K562 (cell line): ENCODE data around the gene EEF1A1. TPM values are rescaled to one million over a fixed set of nuclear protein-coding genes. Genes with fewer than 3 reads are reported as not detected.

Experiments
- DNMT1 ChIP-seq: fragments of 450-650 bp; IDR thresholded peaks from 2 replicates; pipeline ENCODE4 v1.6.1; 2016; ENCODE audit warnings: antibody characterized with exemption, mild to moderate bottlenecking
- FOXK2 ChIP-seq, 2 experiments: fragments of 450-650 bp; IDR thresholded peaks in 1 of 2; conservative IDR thresholded peaks in 1 of 2; 2 replicates each; pipeline ENCODE4 v1.6.1; 2016; ENCODE audit warnings: low read depth in 2 of 2, mild to moderate bottlenecking in 1 of 2
- GABPB1 ChIP-seq: sonication (generic); formaldehyde crosslinking; IDR thresholded peaks from 2 replicates; pipeline ENCODE4 v1.8.0; 2022; ENCODE audit warnings: mild to moderate bottlenecking, missing genetic modification reagents
- HNRNPK ChIP-seq: fragments of 200-400 bp; formaldehyde crosslinking; IDR thresholded peaks from one replicate; pipeline ENCODE4 v1.6.1; 2018; ENCODE audit warnings: mild to moderate bottlenecking, low read depth, low read length; ENCODE audit not compliant: poor library complexity, severe bottlenecking
- MAFF ChIP-seq: IDR thresholded peaks from 2 replicates; pipeline ENCODE4 v1.6.1; 2012; ENCODE audit warnings: low read length, improper control_type of control experiment
- MTA1 ChIP-seq: fragments of 450-650 bp; IDR thresholded peaks from 2 replicates; pipeline ENCODE4 v1.6.1; 2017; ENCODE audit warnings: borderline replicate concordance
- PYGO2 ChIP-seq: fragments of 450-650 bp; IDR thresholded peaks from 2 replicates; pipeline ENCODE4 v1.6.1; 2016; ENCODE audit warnings: mild to moderate bottlenecking, missing genetic modification characterization, moderate library complexity, missing compliant biosample characterization
- SETDB1 ChIP-seq: IDR thresholded peaks from one replicate; pipeline ENCODE4 v1.6.1; 2012; ENCODE audit warnings: low read length, control low read depth, inconsistent platforms
- SMAD3 ChIP-seq: fragments of 450-650 bp; formaldehyde crosslinking; conservative IDR thresholded peaks from 2 replicates; pipeline ENCODE4 v1.4.0; 2020; ENCODE audit warnings: mild to moderate bottlenecking
- TFAM ChIP-seq: fragments of 250-450 bp; sonication (Bioruptor Pico); conservative IDR thresholded peaks from 2 replicates; pipeline ENCODE4 v1.5.0; 2021; ENCODE audit warnings: mild to moderate bottlenecking, moderate library complexity
- ZNF324 ChIP-seq: fragments of 250-450 bp; sonication (Bioruptor Pico); IDR thresholded peaks from 2 replicates; pipeline ENCODE4 v1.4.0; 2020; ENCODE audit warnings: mild to moderate bottlenecking
- ZNF408 ChIP-seq: fragments of 250-450 bp; sonication (Bioruptor Pico); IDR thresholded peaks from 2 replicates; pipeline ENCODE4 v1.4.0; 2020; ENCODE audit warnings: low read depth, mild to moderate bottlenecking, moderate library complexity
- ZNF41 ChIP-seq: fragments of 250-450 bp; sonication (Bioruptor Pico); conservative IDR thresholded peaks from 2 replicates; pipeline ENCODE4 v1.4.0; 2020; ENCODE audit warnings: mild to moderate bottlenecking
- ZSCAN29 ChIP-seq: fragments of 450-650 bp; IDR thresholded peaks from 2 replicates; pipeline ENCODE4 v1.6.1; 2017
- polyA plus RNA-seq, 8 experiments: library from polyadenylated mRNA; depleted of rRNA in 4 of 8; stranded (reverse) in 5 of 8; unstranded in 3 of 8; fragments of >200 nt; fragmentation: Nextera tagmentation in 2 of 8; fragmentation: Illumina TruSeq in 1 of 8; extraction: Ambion mirVana in 2 of 8; extraction: Trizol in 1 of 8; gene quantifications; 2 replicates each; pipeline versions ENCODE4 v1.2.1 to v1.2.3, GENCODE V29; 2011 to 2014; ENCODE audit warnings: inconsistent platforms in 1 of 8, missing spikeins in 1 of 8
- total RNA-seq, 7 experiments: library from RNA; depleted of rRNA in 6 of 7; stranded (reverse); fragments of >200 nt in 6 of 7; fragmentation: Illumina TruSeq in 2 of 7; extraction: Trizol in 2 of 7; gene quantifications; 2 replicates each; pipeline versions ENCODE4 v1.2.1 to v1.2.3, GENCODE V29; 2011 to 2021; ENCODE audit warnings: low replicate concordance in 1 of 7
- TF ChIP-seq, protein P1 (sequence below): fragments of 450-650 bp; formaldehyde crosslinking; IDR thresholded peaks from 2 replicates; pipeline ENCODE4 v1.4.0; 2020; ENCODE audit warnings: mild to moderate bottlenecking
- TF ChIP-seq, protein P2 (sequence below), 3 experiments: fragments of 200-800 bp in 1 of 3; fragments of 250-450 bp in 1 of 3; fragments of 450-650 bp in 1 of 3; sonication (Bioruptor Pico) in 1 of 3; sonication (Bioruptor generic) in 1 of 3; formaldehyde crosslinking in 1 of 3; IDR thresholded peaks; 2 replicates each; pipeline versions ENCODE4 v1.6.1 to v1.8.0; 2016 to 2022; ENCODE audit warnings: mild to moderate bottlenecking in 2 of 3, missing genetic modification characterization in 2 of 3, missing compliant biosample characterization in 1 of 3, moderate library complexity in 1 of 3
- TF ChIP-seq, protein P3 (sequence below): sonication (generic); formaldehyde crosslinking; IDR thresholded peaks from 2 replicates; pipeline ENCODE4 v1.8.0; 2022; ENCODE audit warnings: missing genetic modification reagents, mild to moderate bottlenecking, moderate library complexity, borderline replicate concordance
- TF ChIP-seq, protein P4 (sequence below): sonication (generic); formaldehyde crosslinking; IDR thresholded peaks from 2 replicates; pipeline ENCODE4 v1.8.1; 2023; ENCODE audit warnings: mild to moderate bottlenecking, missing genetic modification reagents, moderate library complexity
- TF ChIP-seq, protein P5 (sequence below): sonication (generic); formaldehyde crosslinking; IDR thresholded peaks from 2 replicates; pipeline ENCODE4 v1.8.0; 2022; ENCODE audit warnings: mild to moderate bottlenecking, missing genetic modification reagents

The EEF1A1 gene
- total and polyA plus RNA-seq, 9 of the 15 experiments (the other 6 are each of a cell fraction or from before 2014, with no cell fraction given) = 6,453 to 17,323 (median 11,082) TPM

DNA sequence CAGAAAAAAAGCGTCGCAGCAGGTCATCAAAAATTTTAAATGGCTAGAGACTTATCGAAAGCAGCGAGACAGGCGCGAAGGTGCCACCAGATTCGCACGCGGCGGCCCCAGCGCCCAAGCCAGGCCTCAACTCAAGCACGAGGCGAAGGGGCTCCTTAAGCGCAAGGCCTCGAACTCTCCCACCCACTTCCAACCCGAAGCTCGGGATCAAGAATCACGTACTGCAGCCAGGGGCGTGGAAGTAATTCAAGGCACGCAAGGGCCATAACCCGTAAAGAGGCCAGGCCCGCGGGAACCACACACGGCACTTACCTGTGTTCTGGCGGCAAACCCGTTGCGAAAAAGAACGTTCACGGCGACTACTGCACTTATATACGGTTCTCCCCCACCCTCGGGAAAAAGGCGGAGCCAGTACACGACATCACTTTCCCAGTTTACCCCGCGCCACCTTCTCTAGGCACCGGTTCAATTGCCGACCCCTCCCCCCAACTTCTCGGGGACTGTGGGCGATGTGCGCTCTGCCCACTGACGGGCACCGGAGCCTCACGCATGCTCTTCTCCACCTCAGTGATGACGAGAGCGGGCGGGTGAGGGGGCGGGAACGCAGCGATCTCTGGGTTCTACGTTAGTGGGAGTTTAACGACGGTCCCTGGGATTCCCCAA, at the start of gene EEF1A1 (continued):
- TF ChIP-seq, protein P1, sequence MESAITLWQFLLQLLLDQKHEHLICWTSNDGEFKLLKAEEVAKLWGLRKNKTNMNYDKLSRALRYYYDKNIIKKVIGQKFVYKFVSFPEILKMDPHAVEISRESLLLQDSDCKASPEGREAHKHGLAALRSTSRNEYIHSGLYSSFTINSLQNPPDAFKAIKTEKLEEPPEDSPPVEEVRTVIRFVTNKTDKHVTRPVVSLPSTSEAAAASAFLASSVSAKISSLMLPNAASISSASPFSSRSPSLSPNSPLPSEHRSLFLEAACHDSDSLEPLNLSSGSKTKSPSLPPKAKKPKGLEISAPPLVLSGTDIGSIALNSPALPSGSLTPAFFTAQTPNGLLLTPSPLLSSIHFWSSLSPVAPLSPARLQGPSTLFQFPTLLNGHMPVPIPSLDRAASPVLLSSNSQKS (CRISPR knock-in tag) = no peak
- TF ChIP-seq, protein P2, sequence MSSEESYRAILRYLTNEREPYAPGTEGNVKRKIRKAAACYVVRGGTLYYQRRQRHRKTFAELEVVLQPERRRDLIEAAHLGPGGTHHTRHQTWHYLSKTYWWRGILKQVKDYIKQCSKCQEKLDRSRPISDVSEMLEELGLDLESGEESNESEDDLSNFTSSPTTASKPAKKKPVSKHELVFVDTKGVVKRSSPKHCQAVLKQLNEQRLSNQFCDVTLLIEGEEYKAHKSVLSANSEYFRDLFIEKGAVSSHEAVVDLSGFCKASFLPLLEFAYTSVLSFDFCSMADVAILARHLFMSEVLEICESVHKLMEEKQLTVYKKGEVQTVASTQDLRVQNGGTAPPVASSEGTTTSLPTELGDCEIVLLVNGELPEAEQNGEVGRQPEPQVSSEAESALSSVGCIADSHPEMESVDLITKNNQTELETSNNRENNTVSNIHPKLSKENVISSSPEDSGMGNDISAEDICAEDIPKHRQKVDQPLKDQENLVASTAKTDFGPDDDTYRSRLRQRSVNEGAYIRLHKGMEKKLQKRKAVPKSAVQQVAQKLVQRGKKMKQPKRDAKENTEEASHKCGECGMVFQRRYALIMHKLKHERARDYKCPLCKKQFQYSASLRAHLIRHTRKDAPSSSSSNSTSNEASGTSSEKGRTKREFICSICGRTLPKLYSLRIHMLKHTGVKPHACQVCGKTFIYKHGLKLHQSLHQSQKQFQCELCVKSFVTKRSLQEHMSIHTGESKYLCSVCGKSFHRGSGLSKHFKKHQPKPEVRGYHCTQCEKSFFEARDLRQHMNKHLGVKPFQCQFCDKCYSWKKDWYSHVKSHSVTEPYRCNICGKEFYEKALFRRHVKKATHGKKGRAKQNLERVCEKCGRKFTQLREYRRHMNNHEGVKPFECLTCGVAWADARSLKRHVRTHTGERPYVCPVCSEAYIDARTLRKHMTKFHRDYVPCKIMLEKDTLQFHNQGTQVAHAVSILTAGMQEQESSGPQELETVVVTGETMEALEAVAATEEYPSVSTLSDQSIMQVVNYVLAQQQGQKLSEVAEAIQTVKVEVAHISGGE (CRISPR knock-in tag; IDR thresholded peaks at IDR 0.05) = peak in 2 of 3 experiments; percentile 22 to 47; a peak in 1 of 6 replicates
- no peak for TF ChIP-seq ZNF408 (CRISPR knock-in tag)
- TF ChIP-seq TFAM (CRISPR knock-in tag) = no peak
- no peak for TF ChIP-seq DNMT1
- 0 out of 2 replicates have a peak, but pooled peaks have one; percentile 35 for TF ChIP-seq MTA1
- TF ChIP-seq SETDB1 = no peak
- peak; percentile 77; the same call in 1 of the 2 replicates for TF ChIP-seq ZNF41 (CRISPR knock-in tag)
- TF ChIP-seq SMAD3 = peak; percentile 77; the same call in 1 of the 2 replicates
- peak; percentile 62 for TF ChIP-seq ZSCAN29
- TF ChIP-seq, protein P3, sequence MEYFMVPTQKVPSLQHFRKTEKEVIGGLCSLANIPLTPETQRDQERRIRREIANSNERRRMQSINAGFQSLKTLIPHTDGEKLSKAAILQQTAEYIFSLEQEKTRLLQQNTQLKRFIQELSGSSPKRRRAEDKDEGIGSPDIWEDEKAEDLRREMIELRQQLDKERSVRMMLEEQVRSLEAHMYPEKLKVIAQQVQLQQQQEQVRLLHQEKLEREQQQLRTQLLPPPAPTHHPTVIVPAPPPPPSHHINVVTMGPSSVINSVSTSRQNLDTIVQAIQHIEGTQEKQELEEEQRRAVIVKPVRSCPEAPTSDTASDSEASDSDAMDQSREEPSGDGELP (CRISPR knock-in tag) = peak; percentile 72
- TF ChIP-seq, protein P4, sequence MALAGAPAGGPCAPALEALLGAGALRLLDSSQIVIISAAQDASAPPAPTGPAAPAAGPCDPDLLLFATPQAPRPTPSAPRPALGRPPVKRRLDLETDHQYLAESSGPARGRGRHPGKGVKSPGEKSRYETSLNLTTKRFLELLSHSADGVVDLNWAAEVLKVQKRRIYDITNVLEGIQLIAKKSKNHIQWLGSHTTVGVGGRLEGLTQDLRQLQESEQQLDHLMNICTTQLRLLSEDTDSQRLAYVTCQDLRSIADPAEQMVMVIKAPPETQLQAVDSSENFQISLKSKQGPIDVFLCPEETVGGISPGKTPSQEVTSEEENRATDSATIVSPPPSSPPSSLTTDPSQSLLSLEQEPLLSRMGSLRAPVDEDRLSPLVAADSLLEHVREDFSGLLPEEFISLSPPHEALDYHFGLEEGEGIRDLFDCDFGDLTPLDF = no peak
- peak; percentile 64 to 78 for TF ChIP-seq FOXK2 (conservative IDR thresholded peaks at IDR 0.05 in 1 of 2, IDR thresholded peaks at IDR 0.05 in 1 of 2; ENCODE audit: low read depth in 2 of 2)
- TF ChIP-seq HNRNPK = no peak
- no peak for TF ChIP-seq PYGO2 (tag)
- TF ChIP-seq GABPB1 = peak; percentile 37; the same call in 1 of the 2 replicates
- no peak for TF ChIP-seq ZNF324 (CRISPR knock-in tag)
- TF ChIP-seq MAFF = 0 out of 2 replicates have a peak, but pooled peaks have one; percentile 14
- TF ChIP-seq, protein P5, sequence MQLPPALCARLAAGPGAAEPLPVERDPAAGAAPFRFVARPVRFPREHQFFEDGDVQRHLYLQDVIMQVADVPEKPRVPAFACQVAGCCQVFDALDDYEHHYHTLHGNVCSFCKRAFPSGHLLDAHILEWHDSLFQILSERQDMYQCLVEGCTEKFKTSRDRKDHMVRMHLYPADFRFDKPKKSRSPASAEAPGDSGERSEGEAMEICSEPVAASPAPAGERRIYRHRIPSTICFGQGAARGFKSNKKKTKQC (CRISPR knock-in tag) = peak; percentile 86
